Calu3 (cell line): ENCODE data around the gene STXBP1. TPM values are rescaled to one million over a fixed set of nuclear protein-coding genes. Genes with fewer than 3 reads are reported as not detected.

Experiments used
- BruUV-seq: library from RNA; stranded (reverse); fragments of 400-500 nt; replicated peaks from 2 replicates; lab custom pipeline; 2021; lab: Mats Ljungman, UMichigan
- CTCF ChIA-PET: fragments of 300-600 bp; sonication (Branson Sonifier 250); formaldehyde crosslinking; loops from one replicate; lab custom pipeline; 2022; ENCODE audit warnings: antibody characterized with exemption; lab: Charles Lee
- DNase-seq: peaks from one replicate; pipeline ENCODE4 v3.0.0; 2022
- H3K27ac Mint-ChIP-seq: one replicate; pipeline ENCODE4 v1.8.0; 2022; ENCODE audit warnings: mixed read lengths; ENCODE audit not compliant: unreplicated experiment
- H3K27me3 Mint-ChIP-seq: one replicate; pipeline ENCODE4 v1.8.0; 2022; ENCODE audit warnings: mixed read lengths; ENCODE audit not compliant: unreplicated experiment
- H3K36me3 Mint-ChIP-seq: one replicate; pipeline ENCODE4 v1.8.0; 2022; ENCODE audit warnings: mild to moderate bottlenecking, moderate library complexity, mixed read lengths; ENCODE audit not compliant: insufficient read depth, unreplicated experiment
- H3K4me1 Mint-ChIP-seq: one replicate; pipeline ENCODE4 v1.8.0; 2022; ENCODE audit warnings: mild to moderate bottlenecking, low read depth, mixed read lengths; ENCODE audit not compliant: unreplicated experiment
- H3K4me3 Mint-ChIP-seq: one replicate; pipeline ENCODE4 v1.8.0; 2022; ENCODE audit warnings: mild to moderate bottlenecking, low read depth, moderate library complexity, mixed read lengths; ENCODE audit not compliant: unreplicated experiment
- H3K9me3 Mint-ChIP-seq: one replicate; pipeline ENCODE4 v1.8.0; 2022; ENCODE audit warnings: low read depth, mixed read lengths; ENCODE audit not compliant: unreplicated experiment
- intact Hi-C: fragments of 100-400 bp; cut with micrococcal nuclease; formaldehyde crosslinking; loops from one replicate; pipeline ENCODE4 v1.10.0; 2022; ENCODE audit not compliant: unreplicated experiment
- total RNA-seq: library from RNA; stranded (reverse); gene quantifications from 2 replicates; pipeline ENCODE4 v1.2.3, GENCODE V29; 2022
- TF ChIP-seq, protein P1 (sequence below): fragments of 200-600 bp; IDR thresholded peaks from one replicate; pipeline ENCODE4 v1.8.0; 2022; ENCODE audit warnings: antibody characterized with exemption; ENCODE audit not compliant: unreplicated experiment

Gene STXBP1
- total RNA-seq, 1 experiment from 2014 or later, result 5.9 TPM

DNA sequence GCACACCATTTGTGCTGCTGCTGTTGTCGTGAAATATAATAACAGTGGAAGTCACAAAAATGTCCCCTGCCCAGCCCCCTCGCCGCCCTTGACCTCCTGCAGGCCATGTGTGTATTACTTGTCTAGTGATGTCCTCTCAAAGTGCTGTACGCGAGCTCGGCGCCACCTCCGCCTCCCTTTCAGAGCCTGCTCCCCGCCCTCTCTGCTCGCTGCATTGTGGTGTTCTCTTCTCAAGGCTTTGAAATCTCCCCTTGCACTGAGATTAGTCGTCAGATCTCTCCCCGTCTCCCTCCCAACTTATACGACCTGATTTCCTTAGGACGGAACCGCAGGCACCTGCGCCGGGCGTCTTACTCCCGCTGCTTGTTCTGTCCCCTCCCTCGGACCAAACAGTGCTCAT lies 80.0 kb downstream of the STXBP1 start:
- Mint-ChIP-seq H3K27me3 (no peaks in the 10 kb centered on the region), H3K27ac (no peak overlapping the region), H3K36me3 (no peaks in the 10 kb centered on the region), H3K4me3 (no peak overlapping the region), H3K4me1 (peaks cover 9% of the 10 kb centered on the region), H3K9me3 (no peaks in the 10 kb centered on the region)
- no peak for DNase-seq
- TF ChIP-seq, protein P1, sequence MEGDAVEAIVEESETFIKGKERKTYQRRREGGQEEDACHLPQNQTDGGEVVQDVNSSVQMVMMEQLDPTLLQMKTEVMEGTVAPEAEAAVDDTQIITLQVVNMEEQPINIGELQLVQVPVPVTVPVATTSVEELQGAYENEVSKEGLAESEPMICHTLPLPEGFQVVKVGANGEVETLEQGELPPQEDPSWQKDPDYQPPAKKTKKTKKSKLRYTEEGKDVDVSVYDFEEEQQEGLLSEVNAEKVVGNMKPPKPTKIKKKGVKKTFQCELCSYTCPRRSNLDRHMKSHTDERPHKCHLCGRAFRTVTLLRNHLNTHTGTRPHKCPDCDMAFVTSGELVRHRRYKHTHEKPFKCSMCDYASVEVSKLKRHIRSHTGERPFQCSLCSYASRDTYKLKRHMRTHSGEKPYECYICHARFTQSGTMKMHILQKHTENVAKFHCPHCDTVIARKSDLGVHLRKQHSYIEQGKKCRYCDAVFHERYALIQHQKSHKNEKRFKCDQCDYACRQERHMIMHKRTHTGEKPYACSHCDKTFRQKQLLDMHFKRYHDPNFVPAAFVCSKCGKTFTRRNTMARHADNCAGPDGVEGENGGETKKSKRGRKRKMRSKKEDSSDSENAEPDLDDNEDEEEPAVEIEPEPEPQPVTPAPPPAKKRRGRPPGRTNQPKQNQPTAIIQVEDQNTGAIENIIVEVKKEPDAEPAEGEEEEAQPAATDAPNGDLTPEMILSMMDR, result no peak
- CTCF ChIA-PET, result no interaction called here
- intact Hi-C loops, result no loop called here
- BruUV-seq, result no TSS peak

DNA sequence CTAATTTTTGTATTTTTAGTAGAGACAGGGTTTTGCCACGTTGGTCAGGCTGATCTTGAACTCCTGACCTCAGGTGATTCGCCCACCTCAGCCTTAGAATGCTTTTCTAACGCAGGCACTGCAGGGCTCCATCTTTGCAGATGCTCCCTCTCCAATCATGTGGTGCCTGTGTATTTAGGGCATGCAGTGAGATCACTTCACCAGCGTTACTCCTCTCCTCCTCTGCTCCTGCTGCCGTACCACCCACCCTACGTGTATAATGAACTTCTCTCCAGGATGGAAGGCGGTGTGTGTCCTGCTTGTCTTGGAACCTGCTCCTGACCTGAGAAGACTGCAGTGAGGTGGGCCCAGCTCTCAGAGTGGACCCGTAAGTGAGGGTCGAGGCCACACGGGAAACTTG lies 81.1 kb downstream of the STXBP1 start:
- Mint-ChIP-seq H3K27ac (no peak overlapping the region), H3K4me1 (peaks cover 9% of the 10 kb centered on the region), H3K4me3 (no peak overlapping the region), H3K9me3 (no peaks in the 10 kb centered on the region), H3K27me3 (no peaks in the 10 kb centered on the region), H3K36me3 (no peaks in the 10 kb centered on the region)
- TF ChIP-seq, protein P1, result no peak
- DNase-seq, result no peak
- intact Hi-C loops, result no loop called here
- CTCF ChIA-PET, result interaction anchor here (0.7 kb wide), 1 partner anchor 11 kb away, joined by 8 read pairs; no protein-coding TSS in a partner anchor
- BruUV-seq, result no TSS peak

DNA sequence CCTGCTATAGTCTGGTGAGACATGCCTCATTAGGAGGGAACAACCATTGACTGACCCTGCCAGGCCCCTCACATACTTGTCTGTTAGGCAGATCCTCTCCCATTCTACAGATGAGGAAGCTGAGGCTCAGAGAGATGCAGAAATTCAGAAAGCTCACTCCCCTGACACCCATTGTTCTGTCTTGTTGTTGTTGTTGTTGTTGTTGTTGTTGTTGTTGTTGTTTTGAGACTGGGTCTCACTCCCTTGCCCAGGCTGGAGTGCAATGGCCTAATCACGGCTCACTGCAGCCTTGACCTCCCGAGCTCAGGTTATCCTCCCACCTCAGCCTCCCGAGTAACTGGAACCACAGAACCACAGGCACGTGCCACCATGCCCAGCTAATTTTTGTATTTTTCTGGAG lies 81.6 kb downstream of the STXBP1 start:
- CTCF ChIA-PET, result no interaction called here
- Mint-ChIP-seq H3K9me3 (no peaks in the 10 kb centered on the region), H3K4me1 (peaks cover 9% of the 10 kb centered on the region), H3K36me3 (peaks cover under 1% of the 10 kb centered on the region), H3K4me3 (no peak overlapping the region), H3K27ac (no peak overlapping the region), H3K27me3 (no peaks in the 10 kb centered on the region)
- TF ChIP-seq, protein P1, result no peak
- BruUV-seq, result no TSS peak
- intact Hi-C loops, result no loop called here
- no peak for DNase-seq

DNA sequence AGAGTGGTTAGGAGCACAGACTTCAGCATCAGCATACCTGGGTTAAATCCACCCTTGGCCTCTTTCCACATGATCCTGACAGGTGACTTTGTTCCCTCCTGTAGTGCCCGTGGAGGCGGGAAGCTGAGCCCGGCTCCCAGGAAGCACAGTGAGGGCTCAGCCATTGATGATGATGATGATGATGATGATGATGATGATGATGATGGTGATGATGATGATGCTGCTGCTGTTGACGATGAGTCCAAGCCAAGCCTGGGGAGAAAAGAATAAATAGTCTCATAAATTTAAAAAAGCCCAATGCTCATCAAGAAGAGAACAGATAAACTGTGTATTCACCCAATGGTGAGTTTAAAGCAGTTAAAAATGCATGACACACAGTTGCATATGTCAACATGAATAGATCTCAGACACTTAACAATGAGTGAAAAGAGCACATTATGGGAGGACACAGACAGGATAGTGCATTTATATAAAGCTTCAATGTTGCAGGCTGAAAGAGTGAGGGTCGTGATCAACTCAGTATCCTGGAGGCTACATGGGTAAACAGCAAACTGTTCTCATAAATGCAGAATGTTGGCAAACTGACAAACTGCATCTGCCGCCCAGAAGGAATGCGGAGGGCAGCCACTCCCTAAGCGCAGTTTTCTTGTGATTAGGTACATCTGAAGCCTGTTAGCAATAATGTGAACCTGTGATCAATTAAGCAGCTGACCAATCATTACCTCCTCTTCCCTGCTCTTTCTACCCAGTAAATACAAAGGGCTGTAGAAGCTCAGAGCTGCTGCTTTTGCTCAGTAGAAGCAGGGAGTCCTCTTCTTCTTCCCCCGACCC lies 83.0 kb downstream of the STXBP1 start:
- no TSS peak for BruUV-seq
- intact Hi-C loops, result no loop called here
- Mint-ChIP-seq H3K4me3 (no peak overlapping the region), H3K27ac (no peak overlapping the region), H3K4me1 (peaks cover 9% of the 10 kb centered on the region), H3K36me3 (peaks cover 15% of the 10 kb centered on the region), H3K27me3 (no peaks in the 10 kb centered on the region), H3K9me3 (no peaks in the 10 kb centered on the region)
- CTCF ChIA-PET, result no interaction called here
- DNase-seq, result no peak
- TF ChIP-seq, protein P1, result no peak
